Tibial artery (tissue), 4 donors: ENCODE data around the gene KRT84.
A peak's percentile ranks its signal among the peaks of the same experiment; 100 is the strongest.

Experiments used
- DNase-seq, 2 donors: peaks; one replicate each; pipeline ENCODE4 v3.0.0-alpha.2; 2019
- H3K27ac ChIP-seq, 2 donors: fragments of 200-600 bp; sonication (generic) in 1 of 2; 1 replicate in 1 of 2; 2 replicates in 1 of 2; pipeline ENCODE4 v1.5.1; 2018 to 2019; ENCODE audit warnings: mild to moderate bottlenecking in 1 of 2
- H3K27me3 ChIP-seq, 2 donors: fragments of 200-600 bp; sonication (generic) in 1 of 2; one replicate each; pipeline versions ENCODE4 v1.5.1 to v1.6.0; 2016 to 2019
- H3K36me3 ChIP-seq, 3 donors: fragments of 200-600 bp; sonication (generic) in 2 of 3; one replicate each; pipeline ENCODE4 v1.5.1; 2016 to 2019; ENCODE audit warnings: mild to moderate bottlenecking in 2 of 3
- H3K4me1 ChIP-seq, 4 donors: fragments of 200-600 bp; sonication (generic) in 2 of 4; 1 replicate in 3 of 4; 2 replicates in 1 of 4; pipeline ENCODE4 v1.5.1; 2016 to 2019
- H3K4me3 ChIP-seq, 2 donors: fragments of 200-600 bp; sonication (generic) in 1 of 2; 1 replicate in 1 of 2; 2 replicates in 1 of 2; pipeline ENCODE4 v1.5.1; 2018 to 2019; ENCODE audit warnings: mild to moderate bottlenecking in 2 of 2
- H3K9me3 ChIP-seq, 3 donors: fragments of 200-600 bp; sonication (generic) in 1 of 3; one replicate each; pipeline ENCODE4 v1.5.1; 2016 to 2019
- intact Hi-C: fragments of 100-400 bp; cut with DNase I; formaldehyde crosslinking; loops from one replicate; pipeline ENCODE4 v1.15.0; 2023; ENCODE audit warnings: low total_unique reads
- TF ChIP-seq, protein P1 (sequence below), 2 experiments: fragments of 200-600 bp in 1 of 2; fragments of 450-650 bp in 1 of 2; IDR thresholded peaks; one replicate each; pipeline ENCODE4 v1.5.1; 2017 to 2019; ENCODE audit warnings: antibody characterized with exemption in 2 of 2, mild to moderate bottlenecking in 1 of 2, moderate library complexity in 1 of 2

The KRT84 gene

GRCh38 chr12:52390739-52391617, 5.5 kb upstream of the KRT84 start:
- Histone ChIP-seq H3K36me3 (no peaks in the 10 kb centered on the region), H3K4me1 (peaks cover 0 to 17% (median 7%) of the 10 kb centered on the region in 4 donors), H3K27ac (peak overlapping the region in 1 of 2 donors; percentile 8), H3K4me3 (no peak overlapping the region), H3K27me3 (peaks cover 0 to 15% of the 10 kb centered on the region in 2 donors), H3K9me3 (no peaks in the 10 kb centered on the region)
- no peak for DNase-seq
- TF ChIP-seq, protein P1, sequence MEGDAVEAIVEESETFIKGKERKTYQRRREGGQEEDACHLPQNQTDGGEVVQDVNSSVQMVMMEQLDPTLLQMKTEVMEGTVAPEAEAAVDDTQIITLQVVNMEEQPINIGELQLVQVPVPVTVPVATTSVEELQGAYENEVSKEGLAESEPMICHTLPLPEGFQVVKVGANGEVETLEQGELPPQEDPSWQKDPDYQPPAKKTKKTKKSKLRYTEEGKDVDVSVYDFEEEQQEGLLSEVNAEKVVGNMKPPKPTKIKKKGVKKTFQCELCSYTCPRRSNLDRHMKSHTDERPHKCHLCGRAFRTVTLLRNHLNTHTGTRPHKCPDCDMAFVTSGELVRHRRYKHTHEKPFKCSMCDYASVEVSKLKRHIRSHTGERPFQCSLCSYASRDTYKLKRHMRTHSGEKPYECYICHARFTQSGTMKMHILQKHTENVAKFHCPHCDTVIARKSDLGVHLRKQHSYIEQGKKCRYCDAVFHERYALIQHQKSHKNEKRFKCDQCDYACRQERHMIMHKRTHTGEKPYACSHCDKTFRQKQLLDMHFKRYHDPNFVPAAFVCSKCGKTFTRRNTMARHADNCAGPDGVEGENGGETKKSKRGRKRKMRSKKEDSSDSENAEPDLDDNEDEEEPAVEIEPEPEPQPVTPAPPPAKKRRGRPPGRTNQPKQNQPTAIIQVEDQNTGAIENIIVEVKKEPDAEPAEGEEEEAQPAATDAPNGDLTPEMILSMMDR (IDR thresholded peaks at IDR 0.05): peak; percentile 32 to 38
- intact Hi-C loops: no loop called here

DNA sequence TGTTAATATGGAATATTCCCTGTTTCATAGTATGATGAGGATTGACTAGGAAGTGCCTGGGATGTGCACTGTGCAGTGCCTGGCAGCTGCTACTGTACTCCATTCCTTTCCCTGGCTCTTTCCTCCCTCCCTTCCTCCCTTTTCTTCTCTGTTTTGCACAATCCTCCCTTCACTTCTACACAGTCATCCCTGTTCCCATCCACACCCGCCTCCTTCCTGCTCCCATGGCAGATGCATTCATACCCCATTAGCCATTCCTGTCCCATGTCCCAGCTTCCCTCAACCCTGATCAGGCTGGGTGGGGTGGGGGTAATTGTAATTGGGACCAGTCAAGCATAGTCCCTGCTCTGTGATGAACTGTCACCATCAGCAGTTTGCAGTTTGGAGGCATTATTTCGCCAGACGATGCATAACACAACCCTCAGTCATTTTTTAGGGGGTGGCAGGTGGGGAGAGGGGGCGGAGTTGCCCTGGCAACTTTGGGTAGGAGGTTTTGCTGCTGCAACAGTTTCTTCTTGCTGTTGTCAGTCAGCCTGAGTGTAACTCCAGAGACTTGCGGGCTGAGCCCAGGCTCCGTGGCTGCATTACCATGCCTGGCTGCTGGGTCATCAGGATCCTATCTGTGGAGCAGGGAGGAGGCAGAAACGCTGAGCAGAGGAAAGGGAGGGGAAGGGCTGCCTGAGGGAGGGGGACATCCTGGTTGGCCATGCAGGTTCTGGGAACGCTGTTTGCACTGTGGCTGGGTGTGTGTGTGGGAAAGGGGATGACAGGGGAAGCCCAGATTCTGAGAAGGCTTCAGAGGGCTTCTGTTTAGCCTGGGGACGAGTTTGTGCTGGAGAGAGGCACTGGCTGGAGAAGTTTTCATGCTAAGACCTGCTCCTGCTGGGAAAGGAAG, 4.1 kb upstream of the KRT84 start:
- H3K36me3 ChIP-seq: no peaks in the 10 kb centered on the region
- H3K27ac ChIP-seq: no peak overlapping the region
- H3K4me3 ChIP-seq: no peak overlapping the region
- H3K9me3 ChIP-seq: no peaks in the 10 kb centered on the region
- H3K4me1 ChIP-seq: peaks cover 0 to 17% (median 7%) of the 10 kb centered on the region in 4 donors
- peaks cover 0 to 22% of the 10 kb centered on the region in 2 donors for H3K27me3 ChIP-seq
- intact Hi-C loops: loop anchor here (10.0 kb wide), 1 partner anchor 195 kb away; no protein-coding TSS in a partner anchor
- TF ChIP-seq, protein P1 (IDR thresholded peaks at IDR 0.05): no peak
- DNase-seq: no peak

- no peak for DNase-seq
- no peaks in the 10 kb centered on the region for H3K9me3 ChIP-seq
- H3K27ac ChIP-seq: no peak overlapping the region
- peaks cover 0 to 22% of the 10 kb centered on the region in 2 donors for H3K27me3 ChIP-seq
- no peaks in the 10 kb centered on the region for H3K36me3 ChIP-seq
- H3K4me3 ChIP-seq: no peak overlapping the region
- intact Hi-C loops: loop anchor here (10.0 kb wide), 1 partner anchor 197 kb away; no protein-coding TSS in a partner anchor
- peaks cover 0 to 14% (median 5%) of the 10 kb centered on the region in 4 donors for H3K4me1 ChIP-seq
- TF ChIP-seq, protein P1 (IDR thresholded peaks at IDR 0.05): no peak
Measured at GRCh38 chr12:52387859-52388258, 2.4 kb upstream of the KRT84 start.

- H3K36me3 ChIP-seq: no peaks in the 10 kb centered on the region
- no peak overlapping the region for H3K27ac ChIP-seq
- no peaks in the 10 kb centered on the region for H3K4me1 ChIP-seq
- TF ChIP-seq, protein P1 (IDR thresholded peaks at IDR 0.05): no peak
- no peak overlapping the region for H3K4me3 ChIP-seq
- intact Hi-C loops: loop anchor here (10.0 kb wide), 1 partner anchor 201 kb away; no protein-coding TSS in a partner anchor
- no peaks in the 10 kb centered on the region for H3K9me3 ChIP-seq
- peaks cover 0 to 20% of the 10 kb centered on the region in 2 donors for H3K27me3 ChIP-seq
- no peak for DNase-seq
Measured at GRCh38 chr12:52383331-52383730, 2.1 kb downstream of the KRT84 start.

GRCh38 chr12:52382854-52383253, 2.6 kb downstream of the KRT84 start:
- Histone ChIP-seq H3K9me3 (no peaks in the 10 kb centered on the region), H3K4me3 (no peak overlapping the region), H3K36me3 (no peaks in the 10 kb centered on the region), H3K27ac (no peak overlapping the region), H3K4me1 (no peaks in the 10 kb centered on the region), H3K27me3 (peaks cover 0 to 16% of the 10 kb centered on the region in 2 donors)
- TF ChIP-seq, protein P1 (IDR thresholded peaks at IDR 0.05): no peak
- intact Hi-C loops: loop anchor here (10.0 kb wide), 1 partner anchor 202 kb away; no protein-coding TSS in a partner anchor
- no peak for DNase-seq
